ENCODE measurements around the gene PGLYRP1. TPM values are rescaled to one million over a fixed set of nuclear protein-coding genes. Genes with fewer than 3 reads are reported as not detected.

PGLYRP1 gene
- total and polyA plus RNA-seq, 2 experiments from 2014 or later = not detected

DNA sequence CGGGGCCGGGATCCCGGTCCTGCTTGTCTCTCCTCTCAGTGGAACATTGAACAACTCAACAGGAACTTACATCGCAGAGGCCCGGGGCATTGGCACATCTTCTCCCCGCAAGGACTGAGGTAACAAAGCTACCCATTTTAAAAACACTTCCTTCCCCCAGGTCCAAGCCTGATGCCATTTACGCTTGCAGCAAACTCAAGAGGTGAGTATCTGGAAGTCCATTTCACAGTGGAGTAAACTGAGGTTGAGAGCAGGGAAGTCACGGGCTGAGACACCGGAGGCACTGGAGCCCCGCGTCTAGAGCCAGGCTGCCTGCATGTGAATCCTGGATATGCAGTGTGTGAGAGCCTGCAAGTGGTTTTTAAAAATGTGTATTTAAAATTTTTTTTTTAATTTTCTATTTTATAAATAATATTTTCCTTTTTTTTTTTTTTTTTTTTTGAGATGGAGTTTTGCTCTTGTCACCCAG is 492 bp upstream of the PGLYRP1 start:
- H3K27me3 ChIP-seq (replicated peaks; ENCODE audit: insufficient read depth) = peaks cover 8% of the 10 kb centered on the region; the same call in 1 of the 2 replicates
- H3F3A ChIP-seq (ENCODE audit: insufficient read depth) = no peaks in the 10 kb centered on the region
- H3K4me3 ChIP-seq = no peak overlapping the region
- no peaks in the 10 kb centered on the region for H3K79me2 ChIP-seq (ENCODE audit: insufficient read depth)
- H3K9ac ChIP-seq = no peak overlapping the region
- H4K20me1 ChIP-seq (ENCODE audit: insufficient read depth) = no peaks in the 10 kb centered on the region
- in situ Hi-C loops (cut with MboI) = no loop called here
- no peaks in the 10 kb centered on the region for H3K4me1 ChIP-seq (ENCODE audit: insufficient read depth)
- DNase-seq = no peak
- no peak for TF ChIP-seq EZH2phosphoT487 (IDR thresholded peaks at IDR 0.05; ENCODE audit: insufficient read depth, low read depth)
- no peak for TF ChIP-seq EZH2 (IDR thresholded peaks at IDR 0.05; ENCODE audit: insufficient read depth, poor library complexity, severe bottlenecking)
- no peaks in the 10 kb centered on the region for H3K9me3 ChIP-seq (ENCODE audit: low read depth)
- no peak overlapping the region for H3K27ac ChIP-seq
- no peak overlapping the region for H3K4me2 ChIP-seq (ENCODE audit: unreplicated experiment)
- WGBS, 2 experiments (ENCODE audit: low coverage in 1 of 2, low lambda C conversion rate in 2 of 2, missing lambda C conversion rate in 2 of 2) = 58 to 63% methylated on average over 11 of the region's 11 CpGs
- no peaks in the 10 kb centered on the region for H3K9me2 ChIP-seq (ENCODE audit: insufficient read depth)
- H2AFZ ChIP-seq = no peak overlapping the region
- H3K36me3 ChIP-seq (ENCODE audit: low read depth) = no peaks in the 10 kb centered on the region

DNA sequence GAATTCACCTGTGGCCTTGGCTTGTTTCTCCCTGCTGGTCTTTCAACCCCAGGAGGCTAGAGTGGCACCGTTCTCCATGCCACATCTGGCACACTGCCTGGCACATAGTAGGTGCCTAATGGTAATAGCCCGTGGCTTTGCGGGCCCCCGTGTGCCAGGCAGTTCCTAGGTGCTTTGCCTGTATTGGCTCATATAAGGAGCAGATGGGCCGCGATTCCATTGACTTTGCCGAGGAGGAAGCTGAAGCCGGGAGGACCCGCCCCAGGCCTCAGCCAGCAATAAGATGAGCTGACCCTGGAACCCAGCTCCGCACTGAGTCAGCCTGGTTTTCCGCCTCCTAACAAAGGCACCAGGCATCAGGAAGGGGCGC is 807 bp downstream of the PGLYRP1 start:
- Histone ChIP-seq H3K4me2 (ENCODE audit: unreplicated experiment) (no peak overlapping the region), H3F3A (ENCODE audit: insufficient read depth) (no peaks in the 10 kb centered on the region), H3K9ac (no peak overlapping the region), H3K79me2 (ENCODE audit: insufficient read depth) (no peaks in the 10 kb centered on the region), H3K9me2 (ENCODE audit: insufficient read depth) (no peaks in the 10 kb centered on the region), H4K20me1 (ENCODE audit: insufficient read depth) (no peaks in the 10 kb centered on the region), H3K36me3 (ENCODE audit: low read depth) (no peaks in the 10 kb centered on the region), H3K4me1 (ENCODE audit: insufficient read depth) (no peaks in the 10 kb centered on the region), H3K27me3 (replicated peaks; ENCODE audit: insufficient read depth) (peaks cover 8% of the 10 kb centered on the region; the same call in 1 of the 2 replicates), H3K4me3 (no peak overlapping the region), H3K27ac (no peak overlapping the region), H3K9me3 (ENCODE audit: low read depth) (no peaks in the 10 kb centered on the region), H2AFZ (no peak overlapping the region)
- no peak for DNase-seq
- WGBS, 2 experiments (ENCODE audit: low coverage in 1 of 2, low lambda C conversion rate in 2 of 2, missing lambda C conversion rate in 2 of 2) = 44 to 55% methylated on average over 12 of the region's 12 CpGs
- in situ Hi-C loops (cut with MboI) = no loop called here
- TF ChIP-seq EZH2 (IDR thresholded peaks at IDR 0.05; ENCODE audit: insufficient read depth, poor library complexity, severe bottlenecking) (no peak), EZH2phosphoT487 (IDR thresholded peaks at IDR 0.05; ENCODE audit: insufficient read depth, low read depth) (no peak)

DNA sequence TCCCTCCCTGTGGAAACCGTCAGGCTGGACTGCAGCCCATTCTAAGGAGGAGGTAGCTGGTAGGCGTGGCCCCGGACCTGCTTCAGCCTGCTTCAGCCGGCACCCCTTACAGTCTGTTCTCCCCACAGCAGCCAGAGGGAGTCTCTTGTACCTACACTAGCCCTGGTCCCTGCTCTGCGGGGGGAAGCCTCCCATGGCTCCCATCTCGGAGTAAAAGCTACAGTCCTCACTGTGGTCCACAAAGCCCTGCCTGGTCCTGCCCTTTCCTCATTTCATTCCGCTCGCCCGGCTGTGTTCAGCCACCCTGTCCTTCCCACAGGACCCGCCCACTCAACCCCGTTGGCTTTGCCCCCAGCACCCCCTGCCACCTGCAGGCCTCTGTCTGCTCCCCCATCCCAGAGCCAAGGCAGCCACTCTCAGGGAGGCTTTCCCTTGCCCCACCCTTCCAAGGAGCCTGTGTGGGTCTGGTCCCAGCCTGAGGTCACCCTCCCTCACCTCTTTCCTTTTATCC is 1.3 kb downstream of the PGLYRP1 start:
- Histone ChIP-seq H4K20me1 (ENCODE audit: insufficient read depth) (no peaks in the 10 kb centered on the region), H3K4me3 (no peak overlapping the region), H3K4me1 (ENCODE audit: insufficient read depth) (no peaks in the 10 kb centered on the region), H3K36me3 (ENCODE audit: low read depth) (no peaks in the 10 kb centered on the region), H3K4me2 (ENCODE audit: unreplicated experiment) (no peak overlapping the region), H3K27ac (no peak overlapping the region), H3K27me3 (replicated peaks; ENCODE audit: insufficient read depth) (peaks cover 5% of the 10 kb centered on the region; the same call in 1 of the 2 replicates), H3K9ac (no peak overlapping the region), H3F3A (ENCODE audit: insufficient read depth) (no peaks in the 10 kb centered on the region), H3K9me2 (ENCODE audit: insufficient read depth) (no peaks in the 10 kb centered on the region), H3K79me2 (ENCODE audit: insufficient read depth) (no peaks in the 10 kb centered on the region), H3K9me3 (ENCODE audit: low read depth) (no peaks in the 10 kb centered on the region), H2AFZ (no peak overlapping the region)
- TF ChIP-seq EZH2phosphoT487 (IDR thresholded peaks at IDR 0.05; ENCODE audit: insufficient read depth, low read depth) (no peak), EZH2 (IDR thresholded peaks at IDR 0.05; ENCODE audit: insufficient read depth, poor library complexity, severe bottlenecking) (no peak)
- WGBS, 2 experiments (ENCODE audit: low coverage in 1 of 2, low lambda C conversion rate in 2 of 2, missing lambda C conversion rate in 2 of 2) = 74 to 82% methylated on average over 8 to 11 of the region's 11 CpGs
- in situ Hi-C loops (cut with MboI) = no loop called here
- no peak for DNase-seq

DNA sequence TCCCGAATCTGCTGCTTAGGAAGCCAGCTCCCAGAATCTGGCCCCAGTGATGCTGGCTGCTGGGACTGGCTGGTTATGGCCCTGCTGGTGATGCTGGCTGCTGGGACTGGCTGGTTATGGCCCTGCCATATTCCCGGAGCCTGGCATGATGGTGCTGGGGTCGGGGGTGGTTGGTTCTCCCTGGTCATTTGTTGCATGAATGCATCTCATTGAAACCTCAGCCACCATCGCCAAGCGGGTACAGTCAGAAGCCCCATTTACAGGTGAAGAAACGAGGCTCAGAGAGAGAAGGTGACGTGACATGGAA is 2.1 kb downstream of the PGLYRP1 start:
- in situ Hi-C loops (cut with MboI) = no loop called here
- 75 to 80% methylated on average over 7 of the region's 7 CpGs for WGBS, 2 experiments (ENCODE audit: low coverage in 1 of 2, low lambda C conversion rate in 2 of 2, missing lambda C conversion rate in 2 of 2)

DNA sequence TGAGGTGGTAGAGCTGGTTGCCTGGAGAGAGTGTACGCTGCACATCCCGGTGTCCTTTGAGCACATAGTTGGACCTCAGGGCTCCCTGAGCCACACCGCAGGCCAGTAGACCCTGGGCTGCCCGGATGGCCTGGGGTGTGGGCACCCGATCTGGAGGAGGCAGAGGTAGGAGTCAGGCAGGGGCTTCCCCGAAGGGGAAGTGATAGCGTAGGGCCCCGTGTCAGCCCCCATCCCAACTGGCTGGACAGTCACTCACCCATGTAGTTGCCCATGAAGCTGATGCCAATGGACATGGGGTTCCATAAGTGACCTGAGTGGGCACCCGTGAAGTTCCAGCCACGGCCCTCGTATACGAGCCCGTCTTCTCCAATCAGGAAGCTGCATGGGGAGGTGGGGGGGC is 3.6 kb downstream of the PGLYRP1 start:
- H3K27me3 ChIP-seq (replicated peaks; ENCODE audit: insufficient read depth) = peaks cover 12% of the 10 kb centered on the region; the same call in 1 of the 2 replicates
- H3K79me2 ChIP-seq (ENCODE audit: insufficient read depth) = no peaks in the 10 kb centered on the region
- no peak overlapping the region for H3K9ac ChIP-seq
- no peaks in the 10 kb centered on the region for H3K36me3 ChIP-seq (ENCODE audit: low read depth)
- no peaks in the 10 kb centered on the region for H3K9me2 ChIP-seq (ENCODE audit: insufficient read depth)
- no peaks in the 10 kb centered on the region for H3K4me1 ChIP-seq (ENCODE audit: insufficient read depth)
- no peaks in the 10 kb centered on the region for H4K20me1 ChIP-seq (ENCODE audit: insufficient read depth)
- H3K27ac ChIP-seq = no peak overlapping the region
- no peak overlapping the region for H3K4me3 ChIP-seq
- no peak overlapping the region for H2AFZ ChIP-seq
- H3F3A ChIP-seq (ENCODE audit: insufficient read depth) = no peaks in the 10 kb centered on the region
- H3K4me2 ChIP-seq (ENCODE audit: unreplicated experiment) = no peak overlapping the region
- DNase-seq = no peak
- no peaks in the 10 kb centered on the region for H3K9me3 ChIP-seq (ENCODE audit: low read depth)
- 93 to 94% methylated on average over 11 to 12 of the region's 13 CpGs for WGBS, 2 experiments (ENCODE audit: low coverage in 1 of 2, low lambda C conversion rate in 2 of 2, missing lambda C conversion rate in 2 of 2)
- in situ Hi-C loops (cut with MboI) = no loop called here
- TF ChIP-seq EZH2 (IDR thresholded peaks at IDR 0.05; ENCODE audit: insufficient read depth, poor library complexity, severe bottlenecking) (no peak), EZH2phosphoT487 (IDR thresholded peaks at IDR 0.05; ENCODE audit: insufficient read depth, low read depth) (no peak)

More for the DNA sequence above, 2.1 kb downstream of the PGLYRP1 start:
- H3K4me3 ChIP-seq = no peak overlapping the region
- H3K9me3 ChIP-seq (ENCODE audit: low read depth) = no peaks in the 10 kb centered on the region
- DNase-seq = no peak
- H2AFZ ChIP-seq = no peak overlapping the region
- no peaks in the 10 kb centered on the region for H3K9me2 ChIP-seq (ENCODE audit: insufficient read depth)
- H3K36me3 ChIP-seq (ENCODE audit: low read depth) = no peaks in the 10 kb centered on the region
- H3K9ac ChIP-seq = no peak overlapping the region
- no peak overlapping the region for H3K4me2 ChIP-seq (ENCODE audit: unreplicated experiment)
- H3K27me3 ChIP-seq (replicated peaks; ENCODE audit: insufficient read depth) = peaks cover 6% of the 10 kb centered on the region; the same call in 1 of the 2 replicates
- H3F3A ChIP-seq (ENCODE audit: insufficient read depth) = no peaks in the 10 kb centered on the region
- H3K4me1 ChIP-seq (ENCODE audit: insufficient read depth) = no peaks in the 10 kb centered on the region
- TF ChIP-seq EZH2 (IDR thresholded peaks at IDR 0.05; ENCODE audit: insufficient read depth, poor library complexity, severe bottlenecking) (no peak), EZH2phosphoT487 (IDR thresholded peaks at IDR 0.05; ENCODE audit: insufficient read depth, low read depth) (no peak)
- H4K20me1 ChIP-seq (ENCODE audit: insufficient read depth) = no peaks in the 10 kb centered on the region
- no peak overlapping the region for H3K27ac ChIP-seq
- no peaks in the 10 kb centered on the region for H3K79me2 ChIP-seq (ENCODE audit: insufficient read depth)

All from GM23248 (cell line).